DOHH2 (cell line): ENCODE measurements around the gene SMARCA2.

ENCODE experiments used
- H3F3A ChIP-seq: fragments of 200-600 bp; sonication (generic), shearing (Covaris generic); 2 replicates; pipeline ENCODE4 v1.6.0; 2016; ENCODE audit warnings: antibody characterized with exemption, mild to moderate bottlenecking; ENCODE audit not compliant: control insufficient read depth, insufficient read depth
- H3K27ac ChIP-seq: fragments of 200-600 bp; sonication (generic); 2 replicates; pipeline ENCODE4 v1.5.1; 2014; ENCODE audit warnings: low read depth, mild to moderate bottlenecking, low read length, moderate library complexity
- H3K27me3 ChIP-seq: fragments of 200-600 bp; sonication (generic); 2 replicates; pipeline ENCODE4 v1.6.1; 2014; ENCODE audit warnings: mild to moderate bottlenecking, low read length, mixed read lengths; ENCODE audit not compliant: control insufficient read depth
- H3K36me3 ChIP-seq: fragments of 200-600 bp; sonication (generic); 2 replicates; pipeline ENCODE4 v1.6.1; 2014; ENCODE audit warnings: mild to moderate bottlenecking, low read length, moderate library complexity, mixed read lengths; ENCODE audit not compliant: control insufficient read depth
- H3K4me1 ChIP-seq: fragments of 200-600 bp; sonication (generic); 2 replicates; pipeline ENCODE4 v1.6.1; 2014; ENCODE audit warnings: mild to moderate bottlenecking, low read length, mixed read lengths; ENCODE audit not compliant: control insufficient read depth
- H3K4me2 ChIP-seq: fragments of 200-600 bp; sonication (generic); 2 replicates; pipeline ENCODE4 v1.6.0; 2014; ENCODE audit warnings: mild to moderate bottlenecking, low read length, moderate library complexity
- H3K4me3 ChIP-seq: fragments of 200-600 bp; sonication (generic); 2 replicates; pipeline ENCODE4 v1.5.1; 2014; ENCODE audit warnings: mild to moderate bottlenecking, low read length, mixed read lengths
- H3K79me2 ChIP-seq: fragments of 200-600 bp; sonication (generic); 2 replicates; pipeline ENCODE4 v1.6.1; 2014; ENCODE audit warnings: mild to moderate bottlenecking, low read length, mixed read lengths; ENCODE audit not compliant: control insufficient read depth
- H3K9me2 ChIP-seq: fragments of 200-600 bp; sonication (generic); replicated peaks from 2 replicates; pipeline ENCODE4 v1.6.1; 2014; ENCODE audit warnings: mild to moderate bottlenecking, low read length, mixed read lengths; ENCODE audit not compliant: control insufficient read depth
- H3K9me3 ChIP-seq: fragments of 200-600 bp; sonication (generic); 2 replicates; pipeline ENCODE4 v1.6.1; 2014; ENCODE audit warnings: antibody characterized with exemption, low read length, mixed read lengths; ENCODE audit not compliant: control insufficient read depth, insufficient read depth
- H4K20me1 ChIP-seq: fragments of 200-600 bp; sonication (generic); 2 replicates; pipeline ENCODE4 v1.6.0; 2014; ENCODE audit warnings: low read depth, mild to moderate bottlenecking, antibody characterized with exemption, low read length, moderate library complexity; ENCODE audit not compliant: control insufficient read depth, insufficient read depth
- CTCF ChIP-seq: fragments of 200-600 bp; sonication (generic); IDR thresholded peaks from one replicate; pipeline ENCODE4 v1.5.1; 2014; ENCODE audit warnings: antibody characterized with exemption, mild to moderate bottlenecking, low read depth, low read length; ENCODE audit not compliant: poor library complexity, severe bottlenecking
- EZH2phosphoT487 ChIP-seq: fragments of 200-600 bp; sonication (generic); IDR thresholded peaks from 2 replicates; pipeline ENCODE4 v1.6.1; 2017; ENCODE audit warnings: borderline replicate concordance, mild to moderate bottlenecking, antibody characterized with exemption, low read length, moderate library complexity, mixed read lengths

SMARCA2 gene

GRCh38 chr9:2213830-2214468 lies 198.8 kb downstream of the SMARCA2 start:
- no peak overlapping the region for H3K4me2 ChIP-seq
- H3K9me3 ChIP-seq, result no peaks in the 10 kb centered on the region
- H3K27me3 ChIP-seq, result no peaks in the 10 kb centered on the region
- H3F3A ChIP-seq, result no peaks in the 10 kb centered on the region
- no peaks in the 10 kb centered on the region for H3K36me3 ChIP-seq
- no peak overlapping the region for H3K4me3 ChIP-seq
- no peaks in the 10 kb centered on the region for H3K79me2 ChIP-seq
- H3K27ac ChIP-seq, result no peak overlapping the region
- peaks cover 9% of the 10 kb centered on the region for H3K4me1 ChIP-seq
- TF ChIP-seq CTCF (no peak), EZH2phosphoT487 (no peak)
- H3K9me2 ChIP-seq, result no peaks in the 10 kb centered on the region
- no peaks in the 10 kb centered on the region for H4K20me1 ChIP-seq

GRCh38 chr9:2214707-2215106 lies 199.6 kb downstream of the SMARCA2 start:
- peaks cover 3% of the 10 kb centered on the region for H3K4me1 ChIP-seq

GRCh38 chr9:2215921-2216441 lies 200.8 kb downstream of the SMARCA2 start:
- Histone ChIP-seq H3K9me3 (no peaks in the 10 kb centered on the region), H3K27me3 (no peaks in the 10 kb centered on the region), H3K4me3 (no peak overlapping the region), H4K20me1 (no peaks in the 10 kb centered on the region), H3K4me2 (no peak overlapping the region), H3K4me1 (no peaks in the 10 kb centered on the region), H3K36me3 (no peaks in the 10 kb centered on the region), H3K9me2 (no peaks in the 10 kb centered on the region), H3K79me2 (no peaks in the 10 kb centered on the region), H3K27ac (no peak overlapping the region), H3F3A (no peaks in the 10 kb centered on the region)
- TF ChIP-seq CTCF (no peak), EZH2phosphoT487 (no peak)

More at GRCh38 chr9:2214707-2215106, 199.6 kb downstream of the SMARCA2 start:
- Histone ChIP-seq H3K9me2 (no peaks in the 10 kb centered on the region), H3K36me3 (no peaks in the 10 kb centered on the region), H3F3A (no peaks in the 10 kb centered on the region), H4K20me1 (no peaks in the 10 kb centered on the region), H3K27me3 (no peaks in the 10 kb centered on the region), H3K4me3 (no peak overlapping the region), H3K27ac (no peak overlapping the region), H3K4me2 (no peak overlapping the region), H3K9me3 (no peaks in the 10 kb centered on the region), H3K79me2 (no peaks in the 10 kb centered on the region)
- TF ChIP-seq CTCF (no peak), EZH2phosphoT487 (no peak)
